Measurements from ENCODE around the gene MTFMT. TPM values are rescaled to one million over a fixed set of nuclear protein-coding genes. Genes with fewer than 3 reads are reported as not detected.

The MTFMT gene
- total and polyA plus RNA-seq, 2 of the 13 experiments (the other 11 are each of a cell fraction or from before 2014, with no cell fraction given), result 9.9 to 23.2 TPM

- Histone ChIP-seq H3K4me3 (replicated peaks in 1 of 3; ENCODE audit: insufficient read depth in 1 of 3, low read depth in 2 of 3, low read length in 3 of 3) (no peak overlapping the region), H3K27ac (ENCODE audit: extremely low read length, insufficient read depth, low read length) (no peak overlapping the region), H3K27me3 (ENCODE audit: control insufficient read depth in 1 of 2, insufficient read depth in 2 of 2, low read length in 2 of 2) (peaks cover 1 to 4% of the 10 kb centered on the region in 2 experiments; a peak in 2 of 5 replicates), H3K4me2 (ENCODE audit: low read depth, low read length) (no peak overlapping the region), H3K4me1 (ENCODE audit: insufficient read depth, low read length) (no peaks in the 10 kb centered on the region; the same call in 1 of the 2 replicates), H4K20me1 (ENCODE audit: insufficient read depth, low read length) (no peaks in the 10 kb centered on the region), H3K79me2 (ENCODE audit: insufficient read depth, low read length) (no peaks in the 10 kb centered on the region), H3K36me3 (replicated peaks in 1 of 2; ENCODE audit: control insufficient read depth in 1 of 2, insufficient read depth in 2 of 2, low read length in 2 of 2) (no peaks in the 10 kb centered on the region), H3K9me3 (ENCODE audit: low read length) (no peaks in the 10 kb centered on the region), H3K9ac (ENCODE audit: insufficient read depth, low read depth, low read length) (no peak overlapping the region), H2AFZ (ENCODE audit: low read length) (no peak overlapping the region)
- TF ChIP-seq ZNF768 (CRISPR knock-in tag; IDR thresholded peaks at IDR 0.05), result peak; percentile 81; the same call in 1 of the 2 replicates
- TF ChIP-seq ZC3H4 (CRISPR knock-in tag; IDR thresholded peaks at IDR 0.05; ENCODE audit: borderline replicate concordance), result no peak
- no peak for TF ChIP-seq FOXK1 (CRISPR knock-in tag; IDR thresholded peaks at IDR 0.05; ENCODE audit: borderline replicate concordance, low read depth)
- WGBS (ENCODE audit: low lambda C conversion rate), result 44% methylated on average over 3 of the region's 3 CpGs
- intact Hi-C loops (cut with micrococcal nuclease; ENCODE audit: unreplicated experiment) (no loop called here), in situ Hi-C loops (cut with HindIII; ENCODE audit: extremely low pct_ligation_motif_present, low pct_unique_long_range_greater_than_20kb) (no loop called here)
- no peak for DNase-seq (ENCODE audit: low spot score)
- BruUV-seq (replicated peaks), result no TSS peak
- ChIA-PET POLR2A (no interaction called here), CTCF (ENCODE audit: low intra/inter-chr PET ratio, low total read pairs) (no interaction called here)
- FAIRE-seq, result no peak
- no peak for ATAC-seq
These were observed 43.2 kb upstream of the MTFMT start for GRCh38 chr15:65072617-65073016.

DNA sequence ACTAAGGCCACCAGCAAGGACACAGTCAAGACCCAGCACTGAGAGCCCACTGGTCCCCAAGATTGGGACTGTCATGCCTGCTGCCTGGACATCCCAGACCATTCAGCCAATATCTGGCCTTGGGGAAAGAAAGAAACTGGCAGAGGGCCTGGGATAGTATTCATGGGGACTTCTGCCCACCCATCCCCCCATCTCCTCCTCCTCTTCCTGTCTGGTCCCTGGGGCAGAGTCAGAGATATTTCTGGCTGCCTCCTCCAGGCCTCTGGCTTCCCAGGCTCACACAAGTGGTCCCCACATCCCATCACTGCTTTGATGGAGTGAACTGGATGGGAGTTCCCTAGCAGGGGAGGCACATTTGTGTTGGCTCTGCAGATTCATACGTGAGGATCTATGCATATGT is 42.6 kb upstream of the MTFMT start:
- intact Hi-C loops (cut with micrococcal nuclease; ENCODE audit: unreplicated experiment) (no loop called here), in situ Hi-C loops (cut with HindIII; ENCODE audit: extremely low pct_ligation_motif_present, low pct_unique_long_range_greater_than_20kb) (no loop called here)
- H3K4me2 ChIP-seq (ENCODE audit: low read depth, low read length), result no peak overlapping the region
- peaks cover 1 to 4% of the 10 kb centered on the region in 2 experiments; a peak in 2 of 5 replicates for H3K27me3 ChIP-seq (ENCODE audit: control insufficient read depth in 1 of 2, insufficient read depth in 2 of 2, low read length in 2 of 2)
- H3K9ac ChIP-seq (ENCODE audit: insufficient read depth, low read depth, low read length), result no peak overlapping the region
- H3K4me1 ChIP-seq (ENCODE audit: insufficient read depth, low read length), result peaks cover under 1% of the 10 kb centered on the region; the same call in 1 of the 2 replicates
- no peak overlapping the region for H3K4me3 ChIP-seq (replicated peaks in 1 of 3; ENCODE audit: insufficient read depth in 1 of 3, low read depth in 2 of 3, low read length in 3 of 3)
- FAIRE-seq, result no peak
- H3K9me3 ChIP-seq (ENCODE audit: low read length), result no peaks in the 10 kb centered on the region
- CTCF ChIA-PET (ENCODE audit: low intra/inter-chr PET ratio, low total read pairs), result no interaction called here
- no peak overlapping the region for H3K27ac ChIP-seq (ENCODE audit: extremely low read length, insufficient read depth, low read length)
- no peak for DNase-seq (ENCODE audit: low spot score)
- no TSS peak for BruUV-seq (replicated peaks)
- ATAC-seq, result no peak
- H3K79me2 ChIP-seq (ENCODE audit: insufficient read depth, low read length), result no peaks in the 10 kb centered on the region
- POLR2A ChIA-PET, result no interaction called here
- H2AFZ ChIP-seq (ENCODE audit: low read length), result no peak overlapping the region
- no peaks in the 10 kb centered on the region for H3K36me3 ChIP-seq (replicated peaks in 1 of 2; ENCODE audit: control insufficient read depth in 1 of 2, insufficient read depth in 2 of 2, low read length in 2 of 2)
- 8% methylated on average over 1 of the region's 1 CpG for WGBS (ENCODE audit: low lambda C conversion rate)
- H4K20me1 ChIP-seq (ENCODE audit: insufficient read depth, low read length), result no peaks in the 10 kb centered on the region
- TF ChIP-seq, protein P1, sequence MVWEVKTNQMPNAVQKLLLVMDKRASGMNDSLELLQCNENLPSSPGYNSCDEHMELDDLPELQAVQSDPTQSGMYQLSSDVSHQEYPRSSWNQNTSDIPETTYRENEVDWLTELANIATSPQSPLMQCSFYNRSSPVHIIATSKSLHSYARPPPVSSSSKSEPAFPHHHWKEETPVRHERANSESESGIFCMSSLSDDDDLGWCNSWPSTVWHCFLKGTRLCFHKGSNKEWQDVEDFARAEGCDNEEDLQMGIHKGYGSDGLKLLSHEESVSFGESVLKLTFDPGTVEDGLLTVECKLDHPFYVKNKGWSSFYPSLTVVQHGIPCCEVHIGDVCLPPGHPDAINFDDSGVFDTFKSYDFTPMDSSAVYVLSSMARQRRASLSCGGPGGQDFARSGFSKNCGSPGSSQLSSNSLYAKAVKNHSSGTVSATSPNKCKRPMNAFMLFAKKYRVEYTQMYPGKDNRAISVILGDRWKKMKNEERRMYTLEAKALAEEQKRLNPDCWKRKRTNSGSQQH (CRISPR knock-in tag; IDR thresholded peaks at IDR 0.05; ENCODE audit: low read depth), result no peak
- TF ChIP-seq EZH2 (conservative IDR thresholded peaks at IDR 0.05; ENCODE audit: low read depth, low read length) (no peak), ZNF691 (CRISPR knock-in tag; IDR thresholded peaks at IDR 0.05; ENCODE audit: borderline replicate concordance, low read depth) (no peak), ZBTB33 (CRISPR knock-in tag; IDR thresholded peaks at IDR 0.05) (no peak), ISX (CRISPR knock-in tag; conservative IDR thresholded peaks at IDR 0.05) (no peak), ZNF333 (CRISPR knock-in tag; IDR thresholded peaks at IDR 0.05; ENCODE audit: borderline replicate concordance) (no peak), ZBTB1 (CRISPR knock-in tag; IDR thresholded peaks at IDR 0.05; ENCODE audit: borderline replicate concordance) (no peak), ZNF331 (CRISPR knock-in tag; IDR thresholded peaks at IDR 0.05) (no peak), ZNF841 (CRISPR knock-in tag; IDR thresholded peaks at IDR 0.05; ENCODE audit: borderline replicate concordance) (no peak), SNAPC5 (CRISPR knock-in tag; IDR thresholded peaks at IDR 0.05; ENCODE audit: borderline replicate concordance) (no peak), MTF1 (CRISPR knock-in tag; IDR thresholded peaks at IDR 0.05) (no peak), NONO (IDR thresholded peaks at IDR 0.05) (no peak), NONO (CRISPR knock-in tag; conservative IDR thresholded peaks at IDR 0.05) (no peak)
